GM12878 (cell line): ENCODE measurements around the gene GLTP. TPM values are rescaled to one million over a fixed set of nuclear protein-coding genes. Genes with fewer than 3 reads are reported as not detected.

Experiments used
- ATAC-seq: fragments of 200-7000 bp; cut with Tn5 transposase; 3 replicates; pipeline ENCODE4 v1.9.1; 2020; ENCODE audit warnings: mild to moderate bottlenecking, moderate library complexity
- BruUV-seq: library from RNA; stranded (reverse); fragments of 400-500 nt; replicated peaks from 2 replicates; lab custom pipeline; 2021; lab: Mats Ljungman, UMichigan
- CTCF ChIA-PET: fragments of 300-600 bp; sonication (Branson Sonifier 250); formaldehyde crosslinking; extraction: SDS; loops from one replicate; lab custom pipeline; 2021; ENCODE audit warnings: inconsistent platforms; lab: Yijun Ruan, JAX
- POLR2A ChIA-PET: fragments of 350-600 bp; formaldehyde crosslinking; extraction: SDS; loops from one replicate; lab custom pipeline; 2021; ENCODE audit warnings: inconsistent platforms; lab: Charles Lee
- RAD21 ChIA-PET: fragments of 300-600 bp; sonication (Branson Sonifier 250); formaldehyde crosslinking; loops from one replicate; lab custom pipeline; 2023; ENCODE audit warnings: antibody characterized with exemption; ENCODE audit not compliant: unreplicated experiment; lab: Charles Lee
- SMC1A ChIA-PET: fragments of 300-600 bp; sonication (Branson Sonifier 250); formaldehyde crosslinking; loops from one replicate; lab custom pipeline; 2023; ENCODE audit not compliant: unreplicated experiment, uncharacterized antibody; lab: Charles Lee
- DNase-seq: peaks from one replicate; pipeline ENCODE4 v3.0.0-alpha.2; 2011; ENCODE audit warnings: low read depth, low spot score
- FAIRE-seq: peaks from 3 replicates; lab custom pipeline; 2011; peaks lifted over from hg19 to GRCh38; lab: Jason Lieb, UNC
- H2AFZ ChIP-seq: 2 replicates; pipeline ENCODE4 v1.6.0; 2011; ENCODE audit warnings: low read depth, low read length, control low read depth; ENCODE audit not compliant: control insufficient read depth
- H3K27ac ChIP-seq: 2 replicates; pipeline ENCODE4 v1.5.1; 2011; ENCODE audit warnings: control low read depth; ENCODE audit not compliant: control insufficient read depth, insufficient read depth
- H3K27me3 ChIP-seq, 2 experiments: replicated peaks in 1 of 2; 2 replicates each; pipeline versions ENCODE4 v1.6.0 to v1.6.1; 2011; ENCODE audit warnings: low read length in 1 of 2; ENCODE audit not compliant: control insufficient read depth in 2 of 2, insufficient read depth in 2 of 2
- H3K36me3 ChIP-seq, 2 experiments: 2 replicates each; pipeline ENCODE4 v1.5.1; 2011; ENCODE audit warnings: low read length in 1 of 2; ENCODE audit not compliant: control insufficient read depth in 2 of 2, insufficient read depth in 2 of 2
- H3K4me1 ChIP-seq: 2 replicates; pipeline ENCODE4 v1.6.1; 2011; ENCODE audit warnings: mild to moderate bottlenecking, low read length, moderate library complexity, mixed read lengths; ENCODE audit not compliant: control insufficient read depth, insufficient read depth
- H3K4me2 ChIP-seq: 2 replicates; pipeline ENCODE4 v1.6.0; 2011; ENCODE audit warnings: control low read depth; ENCODE audit not compliant: control insufficient read depth, insufficient read depth
- H3K4me3 ChIP-seq: fragments of 200-600 bp; sonication (generic); 2 replicates; pipeline ENCODE4 v1.5.1; 2016
- H3K79me2 ChIP-seq: 2 replicates; pipeline ENCODE4 v1.6.0; 2011; ENCODE audit warnings: low read length; ENCODE audit not compliant: control insufficient read depth, insufficient read depth
- H3K9ac ChIP-seq: 2 replicates; pipeline ENCODE4 v1.8.0; 2011; ENCODE audit warnings: low read length, control low read depth, mixed read lengths; ENCODE audit not compliant: control insufficient read depth, insufficient read depth
- H3K9me3 ChIP-seq: replicated peaks from 3 replicates; pipeline ENCODE4 v1.5.1; 2011; ENCODE audit warnings: mild to moderate bottlenecking, low read length; ENCODE audit not compliant: control insufficient read depth, insufficient read depth
- H4K20me1 ChIP-seq: 2 replicates; pipeline ENCODE4 v1.6.0; 2011; ENCODE audit not compliant: control insufficient read depth, insufficient read depth
- ASH2L ChIP-seq: fragments of 300-600, 200-600 bp; sonication (generic); IDR thresholded peaks from 2 replicates; pipeline ENCODE4 v1.6.1; 2017; ENCODE audit warnings: low read depth, mild to moderate bottlenecking, borderline replicate concordance
- ATF7 ChIP-seq: fragments of 450-650 bp; IDR thresholded peaks from 2 replicates; pipeline ENCODE4 v1.6.1; 2016; ENCODE audit warnings: low read depth, mild to moderate bottlenecking
- CBFB ChIP-seq: IDR thresholded peaks from 2 replicates; pipeline ENCODE4 v1.6.1; 2016; ENCODE audit warnings: antibody characterized with exemption, low read depth
- HDAC2 ChIP-seq: fragments of 200-600 bp; sonication (generic); IDR thresholded peaks from 2 replicates; pipeline ENCODE4 v1.6.1; 2017
- NFXL1 ChIP-seq: fragments of 450-650 bp; IDR thresholded peaks from 2 replicates; pipeline ENCODE4 v1.6.1; 2017; ENCODE audit warnings: antibody characterized with exemption, mild to moderate bottlenecking, borderline replicate concordance
- NFYA ChIP-seq: IDR thresholded peaks from 2 replicates; pipeline ENCODE4 v1.6.1; 2011; ENCODE audit warnings: low read depth, mild to moderate bottlenecking, low read length, improper control_type of control experiment, borderline replicate concordance
- PRDM15 ChIP-seq: fragments of 450-650 bp; formaldehyde crosslinking; IDR thresholded peaks from 2 replicates; pipeline ENCODE4 v1.4.0; 2020; ENCODE audit warnings: mild to moderate bottlenecking, moderate library complexity
- RBBP5 ChIP-seq: fragments of 200-600 bp; sonication (generic); conservative IDR thresholded peaks from 2 replicates; pipeline ENCODE4 v1.6.1; 2016
- SMARCA5 ChIP-seq: fragments of 450-650 bp; IDR thresholded peaks from 2 replicates; pipeline ENCODE4 v1.6.1; 2017; ENCODE audit warnings: mild to moderate bottlenecking
- SUZ12 ChIP-seq: fragments of 200-600 bp; sonication (generic); IDR thresholded peaks from one replicate; pipeline ENCODE4 v1.6.1; 2018; ENCODE audit warnings: antibody characterized with exemption, mild to moderate bottlenecking; ENCODE audit not compliant: unreplicated experiment
- ZNF384 ChIP-seq: IDR thresholded peaks from 2 replicates; pipeline ENCODE4 v1.6.1; 2012; ENCODE audit warnings: low read depth, mild to moderate bottlenecking, low read length, improper control_type of control experiment, borderline replicate concordance
- WGBS: methylation state at CpG from one replicate; pipeline ENCODE4 v1.1.6; 2016; ENCODE audit warnings: low lambda C conversion rate; ENCODE audit not compliant: insufficient replicate concordance, insufficient coverage; ENCODE audit errors: missing lambda C conversion rate; 5-methylcytosine and 5-hydroxymethylcytosine counted together
- in situ Hi-C: fragments of 300-500 bp; cut with MboI; formaldehyde crosslinking; loops from 9 replicates; pipeline ENCODE4 v1.14.3; 2018; ENCODE audit warnings: mixed read lengths
- intact Hi-C: fragments of 100-400 bp; cut with micrococcal nuclease; formaldehyde crosslinking; loops from one replicate; pipeline ENCODE4 v1.14.2; 2022; ENCODE audit not compliant: unreplicated experiment
- polyA plus RNA-seq, 11 experiments: library from polyadenylated mRNA; depleted of rRNA in 4 of 11; unstranded in 6 of 11; stranded (reverse) in 5 of 11; fragments of >200 nt; fragmentation: Nextera tagmentation in 4 of 11; fragmentation: Illumina TruSeq in 1 of 11; extraction: Ambion mirVana in 4 of 11; extraction: Trizol in 1 of 11; gene quantifications; 1 replicate in 1 of 11; 2 replicates in 10 of 11; pipeline versions ENCODE4 v1.2.1 to v1.2.3, GENCODE V29; 2011 to 2016; ENCODE audit warnings: inconsistent platforms in 2 of 11, missing spikeins in 2 of 11, low read depth in 1 of 11
- total RNA-seq, 4 experiments: library from RNA; depleted of rRNA in 3 of 4; stranded (reverse); fragments of >200 nt in 3 of 4; fragmentation: Illumina TruSeq in 1 of 4; extraction: Trizol in 1 of 4; gene quantifications; 2 replicates each; pipeline versions ENCODE4 v1.2.1 to v1.2.3, GENCODE V29; 2013 to 2021
- TF ChIP-seq, protein P1 (sequence below): IDR thresholded peaks from 2 replicates; pipeline ENCODE4 v1.6.1; 2012; ENCODE audit warnings: low read length, inconsistent platforms
- TF ChIP-seq, protein P2 (sequence below): fragments of 450-650 bp; IDR thresholded peaks from 2 replicates; pipeline ENCODE4 v1.6.1; 2017; ENCODE audit warnings: mild to moderate bottlenecking, moderate library complexity

Gene GLTP
- total and polyA plus RNA-seq, 10 of the 15 experiments (the other 5 are each of a cell fraction or from before 2014, with no cell fraction given), result 16.8 to 44.0 (median 25.3) TPM

DNA sequence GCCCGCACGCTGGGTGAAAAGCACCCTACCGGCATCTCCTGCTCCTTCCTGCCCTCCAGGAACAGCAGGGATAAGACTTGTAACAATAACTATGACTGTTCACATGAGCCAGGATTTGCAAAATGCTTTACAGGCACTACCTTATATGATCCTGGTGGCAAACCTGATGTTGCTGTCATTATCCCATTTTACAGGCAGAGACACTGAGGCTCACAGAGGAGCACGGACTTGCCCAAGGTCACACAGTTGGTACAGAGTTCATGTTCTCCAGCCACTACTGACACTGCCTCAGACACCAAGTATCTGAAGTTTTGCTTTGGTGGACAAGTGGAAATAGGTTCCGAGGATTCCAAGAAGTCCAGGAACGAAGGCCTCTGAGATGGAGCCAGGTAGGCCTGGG lies 22.6 kb downstream of the GLTP start (continued):
- TF ChIP-seq PRDM15 (CRISPR knock-in tag) (no peak), ZNF384 (no peak), CBFB (no peak), RBBP5 (no peak), SUZ12 (no peak)
- TF ChIP-seq, protein P1, sequence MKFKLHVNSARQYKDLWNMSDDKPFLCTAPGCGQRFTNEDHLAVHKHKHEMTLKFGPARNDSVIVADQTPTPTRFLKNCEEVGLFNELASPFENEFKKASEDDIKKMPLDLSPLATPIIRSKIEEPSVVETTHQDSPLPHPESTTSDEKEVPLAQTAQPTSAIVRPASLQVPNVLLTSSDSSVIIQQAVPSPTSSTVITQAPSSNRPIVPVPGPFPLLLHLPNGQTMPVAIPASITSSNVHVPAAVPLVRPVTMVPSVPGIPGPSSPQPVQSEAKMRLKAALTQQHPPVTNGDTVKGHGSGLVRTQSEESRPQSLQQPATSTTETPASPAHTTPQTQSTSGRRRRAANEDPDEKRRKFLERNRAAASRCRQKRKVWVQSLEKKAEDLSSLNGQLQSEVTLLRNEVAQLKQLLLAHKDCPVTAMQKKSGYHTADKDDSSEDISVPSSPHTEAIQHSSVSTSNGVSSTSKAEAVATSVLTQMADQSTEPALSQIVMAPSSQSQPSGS, result no peak

DNA sequence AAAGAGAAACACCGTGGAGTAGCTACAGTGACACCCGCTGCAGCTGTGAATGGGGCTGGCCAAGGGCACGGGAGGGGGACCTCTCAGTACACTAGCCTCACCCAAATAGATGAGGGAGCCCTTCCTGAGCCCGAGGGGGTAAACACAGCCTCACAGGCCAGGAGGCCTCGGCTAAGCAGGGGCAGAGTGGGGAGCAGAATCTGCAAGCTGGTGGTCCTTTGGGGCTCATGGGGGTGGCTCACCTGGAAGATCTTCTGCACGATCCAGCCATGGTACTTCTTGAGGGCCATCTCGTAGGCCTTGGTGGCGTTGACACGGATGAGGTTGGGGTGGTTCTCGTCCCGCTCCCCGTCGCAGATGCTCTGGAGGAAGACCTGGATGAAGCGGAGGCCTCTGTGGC lies 25.0 kb downstream of the GLTP start:
- H3K27me3 ChIP-seq, result no peaks in the 10 kb centered on the region
- no peak for FAIRE-seq
- ChIA-PET CTCF (interaction anchor here (0.7 to 4.7 kb wide), 7 partner anchors 11 to 244 kb away, joined by 3 to 55 read pairs (median 4); no protein-coding TSS in a partner anchor), SMC1A (no interaction called here), POLR2A (interaction anchor here (0.5 kb wide), 1 partner anchor 371 kb away, joined by 4 read pairs; no protein-coding TSS in a partner anchor), RAD21 (interaction anchor here (0.8 to 3.3 kb wide), 2 partner anchors 10 to 21 kb away, joined by 3 to 28 read pairs; no protein-coding TSS in a partner anchor)
- no peak overlapping the region for H2AFZ ChIP-seq
- TF ChIP-seq NFXL1, result no peak
- TF ChIP-seq, protein P2, sequence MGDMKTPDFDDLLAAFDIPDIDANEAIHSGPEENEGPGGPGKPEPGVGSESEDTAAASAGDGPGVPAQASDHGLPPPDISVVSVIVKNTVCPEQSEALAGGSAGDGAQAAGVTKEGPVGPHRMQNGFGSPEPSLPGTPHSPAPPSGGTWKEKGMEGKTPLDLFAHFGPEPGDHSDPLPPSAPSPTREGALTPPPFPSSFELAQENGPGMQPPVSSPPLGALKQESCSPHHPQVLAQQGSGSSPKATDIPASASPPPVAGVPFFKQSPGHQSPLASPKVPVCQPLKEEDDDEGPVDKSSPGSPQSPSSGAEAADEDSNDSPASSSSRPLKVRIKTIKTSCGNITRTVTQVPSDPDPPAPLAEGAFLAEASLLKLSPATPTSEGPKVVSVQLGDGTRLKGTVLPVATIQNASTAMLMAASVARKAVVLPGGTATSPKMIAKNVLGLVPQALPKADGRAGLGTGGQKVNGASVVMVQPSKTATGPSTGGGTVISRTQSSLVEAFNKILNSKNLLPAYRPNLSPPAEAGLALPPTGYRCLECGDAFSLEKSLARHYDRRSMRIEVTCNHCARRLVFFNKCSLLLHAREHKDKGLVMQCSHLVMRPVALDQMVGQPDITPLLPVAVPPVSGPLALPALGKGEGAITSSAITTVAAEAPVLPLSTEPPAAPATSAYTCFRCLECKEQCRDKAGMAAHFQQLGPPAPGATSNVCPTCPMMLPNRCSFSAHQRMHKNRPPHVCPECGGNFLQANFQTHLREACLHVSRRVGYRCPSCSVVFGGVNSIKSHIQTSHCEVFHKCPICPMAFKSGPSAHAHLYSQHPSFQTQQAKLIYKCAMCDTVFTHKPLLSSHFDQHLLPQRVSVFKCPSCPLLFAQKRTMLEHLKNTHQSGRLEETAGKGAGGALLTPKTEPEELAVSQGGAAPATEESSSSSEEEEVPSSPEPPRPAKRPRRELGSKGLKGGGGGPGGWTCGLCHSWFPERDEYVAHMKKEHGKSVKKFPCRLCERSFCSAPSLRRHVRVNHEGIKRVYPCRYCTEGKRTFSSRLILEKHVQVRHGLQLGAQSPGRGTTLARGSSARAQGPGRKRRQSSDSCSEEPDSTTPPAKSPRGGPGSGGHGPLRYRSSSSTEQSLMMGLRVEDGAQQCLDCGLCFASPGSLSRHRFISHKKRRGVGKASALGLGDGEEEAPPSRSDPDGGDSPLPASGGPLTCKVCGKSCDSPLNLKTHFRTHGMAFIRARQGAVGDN, result no peak
- no peak for TF ChIP-seq NFYA
- no peak for TF ChIP-seq ATF7
- no peak for TF ChIP-seq SMARCA5
- TF ChIP-seq ASH2L, result no peak
- TF ChIP-seq HDAC2, result no peak
- intact Hi-C loops (no loop called here), in situ Hi-C loops (no loop called here)
- WGBS, result 81% methylated on average over 14 of the region's 14 CpGs
- peaks cover 1 to 6% of the 10 kb centered on the region in 2 experiments; a peak in 3 of 4 replicates for H3K36me3 ChIP-seq
- H4K20me1 ChIP-seq, result no peaks in the 10 kb centered on the region
- BruUV-seq, result no TSS peak
- no peaks in the 10 kb centered on the region for H3K79me2 ChIP-seq
- H3K4me2 ChIP-seq, result no peak overlapping the region
- H3K9ac ChIP-seq, result no peak overlapping the region
- no peaks in the 10 kb centered on the region for H3K4me1 ChIP-seq
- no peaks in the 10 kb centered on the region for H3K9me3 ChIP-seq
- ATAC-seq, result no peak
- H3K4me3 ChIP-seq, result no peak overlapping the region
- H3K27ac ChIP-seq, result no peak overlapping the region
- DNase-seq, result no peak
